Suprapubic skin (tissue), 4 donors: ENCODE measurements around the gene SAMD1. TPM values are rescaled to one million over a fixed set of nuclear protein-coding genes. Genes with fewer than 3 reads are reported as not detected.

ENCODE experiments used
- DNase-seq, 2 donors: peaks; one replicate each; pipeline ENCODE4 v3.0.0-alpha.2; 2019; ENCODE audit warnings: low spot score in 2 of 2
- H3K27ac ChIP-seq: fragments of 200-600 bp; sonication (generic); one replicate; pipeline ENCODE4 v1.5.1; 2019
- H3K27me3 ChIP-seq: fragments of 200-600 bp; sonication (generic); one replicate; pipeline ENCODE4 v1.5.1; 2019
- H3K36me3 ChIP-seq: fragments of 200-600 bp; sonication (generic); one replicate; pipeline ENCODE4 v1.5.1; 2019
- H3K4me1 ChIP-seq: fragments of 200-600 bp; sonication (generic); one replicate; pipeline ENCODE4 v1.5.1; 2019
- H3K4me3 ChIP-seq: fragments of 200-600 bp; sonication (generic); one replicate; pipeline ENCODE4 v1.5.1; 2019; ENCODE audit warnings: mild to moderate bottlenecking
- H3K9me3 ChIP-seq: fragments of 200-600 bp; sonication (generic); one replicate; pipeline ENCODE4 v1.5.1; 2019
- EP300 ChIP-seq: sonication (generic); formaldehyde crosslinking; IDR thresholded peaks from one replicate; pipeline ENCODE4 v1.6.1; 2017; ENCODE audit warnings: antibody characterized with exemption
- POLR2A ChIP-seq, 2 donors: fragments of 450-650 bp; IDR thresholded peaks; one replicate each; pipeline ENCODE4 v1.6.1; 2017; ENCODE audit warnings: antibody characterized with exemption in 2 of 2, mild to moderate bottlenecking in 2 of 2, moderate library complexity in 2 of 2
- POLR2AphosphoS5 ChIP-seq, 3 donors: sonication (generic); formaldehyde crosslinking; IDR thresholded peaks; one replicate each; pipeline ENCODE4 v1.6.1; 2017; ENCODE audit warnings: antibody characterized with exemption in 3 of 3
- WGBS: methylation state at CpG from one replicate; pipeline ENCODE4 v1.1.5; 2018; 5-methylcytosine and 5-hydroxymethylcytosine counted together
- total RNA-seq, 4 donors: library from RNA; depleted of rRNA; stranded (reverse); fragments of >200 nt; gene quantifications; one replicate each; pipeline ENCODE4 v1.1.0, GENCODE V29; 2016
- TF ChIP-seq, protein P1 (sequence below), 2 donors: fragments of 200-600 bp in 1 of 2; fragments of 450-650 bp in 1 of 2; sonication (generic) in 1 of 2; IDR thresholded peaks; one replicate each; pipeline ENCODE4 v1.5.1; 2016 to 2019; ENCODE audit warnings: antibody characterized with exemption in 2 of 2, mild to moderate bottlenecking in 1 of 2, moderate library complexity in 1 of 2

SAMD1 gene
- total RNA-seq, 4 donors from 2014 or later: 22.4 to 34.9 (median 29.1) TPM

DNA sequence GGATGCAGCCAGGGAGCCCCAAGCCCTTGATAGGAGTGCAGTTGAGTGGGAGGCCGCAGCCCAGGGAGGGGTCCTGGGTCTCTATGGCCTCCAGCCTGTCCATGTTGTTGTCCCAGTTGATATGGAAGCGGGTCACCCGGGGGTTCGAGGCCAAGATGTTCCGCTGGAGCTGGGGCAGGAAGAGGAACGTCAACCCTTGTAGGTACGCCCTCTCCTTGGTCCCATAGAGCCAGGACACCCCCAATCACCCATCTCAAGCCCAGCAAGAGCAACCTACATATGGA lies 29.9 kb upstream of the SAMD1 start:
- H3K4me1 ChIP-seq: peaks cover 35% of the 10 kb centered on the region
- no peaks in the 10 kb centered on the region for H3K27me3 ChIP-seq
- no peak overlapping the region for H3K27ac ChIP-seq
- WGBS: 93% methylated on average over 7 of the region's 7 CpGs
- no peaks in the 10 kb centered on the region for H3K36me3 ChIP-seq
- DNase-seq: peak in 1 of 2 donors; percentile 66
- no peak overlapping the region for H3K4me3 ChIP-seq
- no peaks in the 10 kb centered on the region for H3K9me3 ChIP-seq
- TF ChIP-seq, protein P1, sequence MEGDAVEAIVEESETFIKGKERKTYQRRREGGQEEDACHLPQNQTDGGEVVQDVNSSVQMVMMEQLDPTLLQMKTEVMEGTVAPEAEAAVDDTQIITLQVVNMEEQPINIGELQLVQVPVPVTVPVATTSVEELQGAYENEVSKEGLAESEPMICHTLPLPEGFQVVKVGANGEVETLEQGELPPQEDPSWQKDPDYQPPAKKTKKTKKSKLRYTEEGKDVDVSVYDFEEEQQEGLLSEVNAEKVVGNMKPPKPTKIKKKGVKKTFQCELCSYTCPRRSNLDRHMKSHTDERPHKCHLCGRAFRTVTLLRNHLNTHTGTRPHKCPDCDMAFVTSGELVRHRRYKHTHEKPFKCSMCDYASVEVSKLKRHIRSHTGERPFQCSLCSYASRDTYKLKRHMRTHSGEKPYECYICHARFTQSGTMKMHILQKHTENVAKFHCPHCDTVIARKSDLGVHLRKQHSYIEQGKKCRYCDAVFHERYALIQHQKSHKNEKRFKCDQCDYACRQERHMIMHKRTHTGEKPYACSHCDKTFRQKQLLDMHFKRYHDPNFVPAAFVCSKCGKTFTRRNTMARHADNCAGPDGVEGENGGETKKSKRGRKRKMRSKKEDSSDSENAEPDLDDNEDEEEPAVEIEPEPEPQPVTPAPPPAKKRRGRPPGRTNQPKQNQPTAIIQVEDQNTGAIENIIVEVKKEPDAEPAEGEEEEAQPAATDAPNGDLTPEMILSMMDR (IDR thresholded peaks at IDR 0.05): no peak
- TF ChIP-seq POLR2AphosphoS5 (IDR thresholded peaks at IDR 0.05) (no peak), POLR2A (IDR thresholded peaks at IDR 0.05) (no peak), EP300 (no peak)

DNA sequence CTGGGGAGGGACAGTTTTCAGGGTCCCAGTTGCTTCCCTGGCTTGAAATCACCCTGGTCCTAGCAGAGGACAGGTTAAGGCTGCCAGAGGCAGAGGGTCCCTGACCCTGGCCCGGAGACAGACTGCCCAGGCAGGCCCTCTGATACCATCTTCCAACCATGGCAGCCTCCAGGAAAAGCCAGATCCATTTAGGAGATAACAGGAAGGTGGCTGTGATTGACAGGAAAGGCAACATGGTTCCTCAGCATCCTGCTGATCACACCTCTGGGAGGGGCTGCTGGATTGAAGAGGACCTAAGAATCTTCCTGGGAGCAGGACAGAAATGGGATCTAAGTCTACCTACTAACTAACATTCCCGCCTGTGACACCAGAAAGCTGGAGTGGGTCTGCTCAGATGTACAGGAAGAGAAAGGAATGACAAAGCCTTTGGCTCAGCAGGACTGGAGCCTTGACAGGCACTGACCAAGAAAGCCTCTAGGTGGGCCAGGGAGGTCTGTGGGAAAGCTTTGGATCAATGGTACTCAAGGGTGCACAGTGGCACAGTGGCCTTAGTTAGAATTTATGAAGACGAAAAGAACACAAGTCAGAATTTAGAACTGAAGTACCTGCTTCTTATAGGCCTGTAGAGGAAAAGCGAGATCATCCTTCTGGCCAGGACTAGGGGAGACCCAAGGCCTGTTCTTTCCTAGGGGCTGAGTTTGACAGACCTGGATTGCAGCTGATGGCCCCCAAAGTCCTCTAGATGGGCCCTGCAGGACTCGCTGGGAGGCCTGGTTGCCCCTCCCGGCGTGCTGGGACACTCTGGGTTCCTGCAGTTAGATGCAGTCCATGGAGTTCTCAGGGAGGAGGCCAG lies 29.3 kb upstream of the SAMD1 start:
- Histone ChIP-seq H3K4me1 (peaks cover 40% of the 10 kb centered on the region), H3K27ac (peak overlapping the region; percentile 98), H3K27me3 (no peaks in the 10 kb centered on the region), H3K4me3 (no peak overlapping the region), H3K36me3 (no peaks in the 10 kb centered on the region), H3K9me3 (no peaks in the 10 kb centered on the region)
- TF ChIP-seq POLR2A (IDR thresholded peaks at IDR 0.05) (no peak), EP300 (no peak), POLR2AphosphoS5 (IDR thresholded peaks at IDR 0.05) (no peak)
- TF ChIP-seq, protein P1 (IDR thresholded peaks at IDR 0.05): no peak
- no peak for DNase-seq
- WGBS: 93% methylated on average over 7 of the region's 7 CpGs

DNA sequence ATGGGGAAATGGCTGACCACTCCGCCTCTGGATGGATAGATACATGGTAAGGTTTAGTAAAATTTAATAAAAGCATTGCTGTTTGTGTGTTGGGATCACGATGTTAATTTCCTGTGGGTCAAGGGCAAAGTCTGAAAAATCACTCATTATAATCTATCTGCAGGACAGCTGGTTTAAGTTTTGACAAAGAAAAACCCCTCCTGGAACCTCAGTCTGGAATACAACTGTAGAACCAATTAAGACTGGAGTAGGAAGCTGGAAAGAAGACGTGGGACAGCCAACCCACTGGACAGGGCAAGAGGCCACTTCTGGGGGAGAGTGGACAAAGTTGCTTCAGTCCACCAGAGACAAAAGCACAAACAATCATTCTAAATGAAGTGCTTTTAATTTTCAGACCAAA lies 28.6 kb upstream of the SAMD1 start:
- no peaks in the 10 kb centered on the region for H3K9me3 ChIP-seq
- TF ChIP-seq POLR2A (IDR thresholded peaks at IDR 0.05) (no peak), EP300 (no peak), POLR2AphosphoS5 (IDR thresholded peaks at IDR 0.05) (no peak)
- TF ChIP-seq, protein P1 (IDR thresholded peaks at IDR 0.05): no peak
- no peak for DNase-seq
- H3K27me3 ChIP-seq: no peaks in the 10 kb centered on the region
- WGBS: 67% methylated on average over 3 of the region's 3 CpGs
- H3K27ac ChIP-seq: peak overlapping the region; percentile 98
- H3K4me3 ChIP-seq: peak overlapping the region; percentile 89
- peaks cover 47% of the 10 kb centered on the region for H3K4me1 ChIP-seq
- no peaks in the 10 kb centered on the region for H3K36me3 ChIP-seq

DNA sequence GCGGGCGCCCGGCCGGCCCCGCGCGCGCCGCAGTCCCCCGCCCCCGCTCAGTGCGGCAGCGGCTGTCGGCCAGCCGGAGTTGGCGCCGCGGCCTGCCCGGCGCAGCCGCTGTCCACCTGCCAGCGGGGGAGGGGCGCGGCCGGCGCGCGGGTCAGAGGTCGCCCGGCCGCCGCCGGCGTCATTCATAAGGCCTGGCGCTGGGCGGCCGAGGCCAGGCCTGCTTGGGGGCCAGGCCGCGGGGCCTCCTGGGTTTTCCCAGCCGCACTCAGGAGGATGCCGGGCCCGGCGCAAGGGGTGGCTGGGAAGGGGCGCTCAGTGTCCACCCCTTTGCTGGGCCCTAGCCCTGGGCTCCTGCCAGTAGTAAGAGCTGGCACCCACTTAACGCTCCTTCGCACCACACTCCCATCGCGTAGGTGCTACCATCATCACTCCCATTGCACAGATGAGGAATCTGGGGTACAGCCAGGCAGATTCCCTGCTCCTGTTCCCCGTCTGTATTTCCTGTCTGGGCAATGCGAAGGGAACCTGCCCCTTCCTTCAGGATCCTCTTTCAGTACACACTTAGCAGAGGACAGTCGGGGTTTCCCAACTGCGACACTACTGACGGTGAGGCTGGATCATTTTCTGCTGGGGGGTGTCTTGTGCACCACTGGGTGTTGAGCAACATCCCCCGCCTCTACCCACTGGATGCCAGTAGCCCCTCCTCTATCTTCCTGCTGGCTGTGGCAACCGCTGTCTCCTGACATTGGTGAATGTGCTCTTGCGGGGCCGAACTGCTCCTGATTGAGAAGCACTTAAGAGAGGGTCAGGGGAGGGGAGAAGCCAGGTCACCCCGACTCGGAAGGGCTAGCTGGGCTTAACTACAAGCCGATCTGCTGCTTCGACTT lies 27.9 kb upstream of the SAMD1 start:
- WGBS: 4% methylated on average over 13 of the region's 61 CpGs
- TF ChIP-seq EP300 (no peak), POLR2A (IDR thresholded peaks at IDR 0.05) (peak in 1 of 2 donors; percentile 51), POLR2AphosphoS5 (IDR thresholded peaks at IDR 0.05) (peak in 2 of 3 donors; percentile 73 to 79)
- TF ChIP-seq, protein P1 (IDR thresholded peaks at IDR 0.05): no peak
- peak; percentile 93 to 95 for DNase-seq
- Histone ChIP-seq H3K9me3 (no peaks in the 10 kb centered on the region), H3K4me1 (peaks cover 54% of the 10 kb centered on the region), H3K27me3 (no peaks in the 10 kb centered on the region), H3K27ac (peak overlapping the region; percentile 98), H3K36me3 (no peaks in the 10 kb centered on the region), H3K4me3 (peak overlapping the region; percentile 89)

DNA sequence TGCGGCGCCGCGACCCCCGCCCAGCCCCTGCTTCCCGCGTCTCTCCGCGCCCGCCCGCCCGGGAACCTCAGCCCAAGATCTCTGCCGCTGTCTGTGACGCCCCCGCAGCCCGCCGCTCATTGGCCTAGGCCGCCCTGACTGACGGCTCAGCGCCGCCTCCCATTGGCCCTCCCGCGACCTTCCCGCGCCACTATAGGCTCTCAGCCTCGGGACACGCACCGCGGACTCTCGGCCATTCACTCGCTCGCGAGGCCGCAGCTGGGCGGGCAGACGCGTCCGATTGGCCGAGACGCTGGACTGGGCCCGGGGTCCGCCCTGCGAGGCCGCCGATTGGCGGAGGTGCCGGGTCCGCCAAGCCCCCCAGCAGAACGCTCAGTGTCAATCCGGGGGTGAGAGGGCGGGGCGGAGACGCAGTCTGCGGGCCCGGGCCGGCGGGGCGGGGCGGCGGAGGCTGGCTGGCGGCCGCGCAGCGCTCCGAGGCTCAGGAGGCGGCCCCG lies 27.2 kb upstream of the SAMD1 start, which contains the start of gene PRKACA:
TSS of gene PRKACA (minus strand) at position 95 of the 497 bp plus-strand sequence. CDS start 215 bp downstream, outside the sequence.
- H3K9me3 ChIP-seq: no peaks in the 10 kb centered on the region
- WGBS: no CpG with 5 or more reads among the region's 67 CpGs
- peak within 1 kb of the TSS; percentile 98 for H3K27ac ChIP-seq
- H3K4me3 ChIP-seq: peak within 1 kb of the TSS; percentile 89
- H3K36me3 ChIP-seq: no peaks in the 10 kb centered on the region
- no peak for TF ChIP-seq EP300
- peak; percentile 33 to 83 (median 41) for TF ChIP-seq POLR2AphosphoS5 (IDR thresholded peaks at IDR 0.05)
- peak; percentile 98 to 99 for DNase-seq
- peaks cover 61% of the 10 kb centered on the region for H3K4me1 ChIP-seq
- no peaks in the 10 kb centered on the region for H3K27me3 ChIP-seq
